ENCODE measurements around the gene ABO.
A peak's percentile ranks its signal among the peaks of the same experiment; 100 is the strongest.
"Not testable (repeated sequence)": the region's sequence is repeated elsewhere in the genome, so short reads cannot be mapped to it uniquely, and the experiment has no call there.

Gene ABO

DNA sequence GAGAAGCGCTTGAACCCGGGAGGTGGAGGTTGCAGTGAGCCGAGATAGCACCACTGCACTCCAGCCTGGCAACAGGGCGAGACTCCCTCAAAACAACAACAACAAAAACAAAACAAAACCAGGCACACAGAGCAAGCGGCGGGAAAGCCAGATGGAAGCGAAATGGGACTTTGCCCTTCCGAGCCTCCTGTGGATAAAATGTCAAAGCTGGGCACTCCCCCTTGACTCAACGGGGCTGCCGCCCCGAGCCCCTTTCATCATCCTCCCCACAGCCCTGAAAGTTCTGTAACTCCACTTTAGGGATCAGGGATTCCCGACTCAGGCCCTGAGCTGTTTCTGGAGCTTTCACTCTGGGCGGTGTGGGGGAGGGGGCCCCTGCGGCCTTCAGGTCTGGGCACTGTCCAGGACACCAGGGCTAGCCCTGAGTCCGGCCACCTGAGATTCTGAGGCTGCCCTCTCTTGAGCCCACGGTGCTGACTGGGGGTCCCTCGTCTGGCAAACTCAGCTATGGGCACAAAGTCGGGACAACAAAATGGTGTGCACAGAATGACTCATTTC lies 35.4 kb downstream of the ABO start:
- no peak for DNase-seq

DNA sequence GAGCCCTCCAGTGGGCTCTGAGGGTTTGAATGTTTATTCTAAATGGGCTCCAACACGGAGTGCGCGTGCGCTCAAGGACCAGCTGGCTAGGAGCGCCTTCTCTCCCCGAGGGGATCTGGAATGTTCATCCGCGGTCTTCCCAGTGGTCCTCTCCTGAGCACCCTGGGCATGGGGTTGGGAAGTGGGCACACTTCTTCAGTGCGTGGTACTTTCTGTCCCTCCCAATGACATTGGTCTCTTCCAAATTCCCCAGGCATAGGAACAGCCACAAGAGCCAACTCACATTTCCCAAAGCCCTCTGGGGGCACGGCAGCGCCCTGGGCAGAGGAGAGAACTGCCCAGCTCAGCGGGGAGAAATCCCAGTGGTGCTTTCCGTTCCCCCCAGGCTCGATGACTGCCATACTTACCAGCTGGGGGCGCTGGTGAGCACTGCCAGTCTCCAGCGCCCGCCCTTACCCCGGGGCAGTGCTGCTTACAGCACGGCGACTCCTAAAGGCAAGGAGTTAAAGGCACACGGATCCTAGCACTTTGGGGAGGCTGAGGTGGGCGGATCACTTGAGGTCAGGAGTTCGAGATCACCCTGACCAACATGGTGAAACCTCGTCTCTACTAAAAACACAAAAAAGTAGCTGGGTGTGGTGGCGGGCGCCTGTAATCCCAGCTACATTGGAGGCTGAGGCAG lies 36.0 kb downstream of the ABO start:
- no peak for DNase-seq

DNA sequence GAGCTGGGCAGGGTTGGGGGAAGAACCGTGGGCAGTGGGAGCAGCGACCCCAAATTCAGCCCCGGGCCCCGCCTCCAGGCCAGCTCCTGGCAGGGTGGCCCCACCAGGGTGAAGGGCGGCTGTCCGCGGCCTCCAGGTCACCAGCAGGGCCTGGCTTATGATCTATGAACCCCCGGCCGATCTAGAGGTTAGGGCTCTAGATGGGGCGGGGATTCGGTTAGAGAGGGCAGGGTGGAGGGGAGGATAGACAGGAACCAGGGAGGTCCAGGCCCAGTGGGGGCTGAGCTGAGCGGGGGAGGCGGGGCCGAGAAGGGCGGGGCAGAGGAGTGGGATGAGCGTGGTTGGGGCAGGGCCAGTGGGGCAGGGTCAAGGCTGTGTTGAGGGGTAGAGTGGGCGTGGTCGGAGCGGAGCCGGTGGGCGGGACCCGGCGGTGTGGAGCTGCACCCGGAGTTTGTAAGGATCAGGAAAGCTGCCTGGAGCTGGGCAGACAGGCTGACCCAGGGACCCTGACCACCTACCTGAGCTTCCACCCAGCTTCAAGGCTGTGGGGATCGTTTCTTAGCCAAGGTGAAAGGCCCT lies 36.6 kb downstream of the ABO start:
- no peak for DNase-seq

DNA sequence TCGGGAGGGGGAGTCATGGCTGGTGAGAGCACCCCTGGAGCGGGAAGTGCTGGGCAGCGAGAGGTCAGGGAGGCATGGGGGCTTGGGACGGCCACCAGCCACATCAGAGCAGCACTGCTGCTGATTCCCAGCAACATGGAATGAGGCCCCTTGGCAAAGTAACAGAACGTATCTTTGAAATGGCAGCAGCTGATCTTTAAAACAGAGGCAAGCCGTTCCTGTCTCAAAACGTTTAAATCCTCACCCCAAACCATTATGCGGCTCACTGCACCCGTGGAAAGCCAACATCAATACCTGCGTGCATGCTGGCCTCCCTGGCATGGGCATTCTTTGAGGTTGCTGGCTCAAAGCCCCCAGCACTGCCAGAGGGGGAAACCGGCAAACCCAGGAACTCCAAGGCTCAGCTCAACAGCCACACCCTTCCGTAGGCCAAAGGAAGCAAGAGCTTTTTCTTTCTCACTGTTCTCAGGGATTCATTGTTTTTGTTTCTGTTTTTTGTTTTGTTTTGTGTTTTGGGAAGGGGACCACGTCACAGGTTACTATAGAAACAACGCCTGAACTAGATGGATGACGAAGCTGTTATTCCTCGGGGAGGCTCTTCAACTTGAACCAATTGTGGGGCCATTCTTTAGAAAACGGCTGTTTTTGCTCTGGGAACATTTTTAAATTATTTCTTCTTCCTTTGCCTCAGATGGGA lies 37.8 kb downstream of the ABO start:
- peak; percentile 73 for DNase-seq

DNA sequence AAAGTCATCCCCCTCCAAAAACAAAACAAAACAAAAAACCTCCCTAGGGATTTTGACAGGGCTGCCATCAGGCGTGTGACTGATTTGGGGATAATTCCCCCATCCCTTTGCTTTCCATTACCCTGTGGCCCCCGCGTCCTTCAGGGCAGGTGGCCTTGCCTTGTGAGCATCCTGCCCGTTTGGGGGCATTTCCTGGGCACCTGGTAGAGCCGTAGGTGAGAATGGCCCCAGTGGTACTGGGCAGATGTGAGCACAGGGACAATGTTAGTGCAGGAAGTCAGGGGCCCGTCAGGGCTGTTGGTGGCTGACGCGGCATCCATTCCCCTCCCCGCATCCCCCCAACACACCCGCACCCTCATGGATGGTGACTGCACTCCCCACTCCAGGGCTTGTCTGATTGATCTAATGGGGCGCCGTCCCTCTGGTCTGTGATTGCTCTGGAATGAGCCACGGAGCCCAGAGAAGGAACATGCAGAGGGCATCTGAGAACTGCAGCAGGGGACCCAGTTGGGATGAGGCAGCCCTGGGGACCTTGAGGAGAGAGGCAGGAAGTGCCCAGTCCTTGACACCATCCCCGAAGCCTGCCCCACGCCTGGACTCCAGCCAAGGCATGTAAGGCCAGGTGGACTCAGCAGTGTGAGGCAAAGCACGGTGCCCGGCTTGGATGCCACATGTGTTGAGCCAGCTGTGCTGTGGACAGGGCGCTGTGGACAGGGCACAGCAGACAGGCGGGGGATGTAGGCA lies 38.5 kb downstream of the ABO start:
- DNase-seq = peak; percentile 20

DNA sequence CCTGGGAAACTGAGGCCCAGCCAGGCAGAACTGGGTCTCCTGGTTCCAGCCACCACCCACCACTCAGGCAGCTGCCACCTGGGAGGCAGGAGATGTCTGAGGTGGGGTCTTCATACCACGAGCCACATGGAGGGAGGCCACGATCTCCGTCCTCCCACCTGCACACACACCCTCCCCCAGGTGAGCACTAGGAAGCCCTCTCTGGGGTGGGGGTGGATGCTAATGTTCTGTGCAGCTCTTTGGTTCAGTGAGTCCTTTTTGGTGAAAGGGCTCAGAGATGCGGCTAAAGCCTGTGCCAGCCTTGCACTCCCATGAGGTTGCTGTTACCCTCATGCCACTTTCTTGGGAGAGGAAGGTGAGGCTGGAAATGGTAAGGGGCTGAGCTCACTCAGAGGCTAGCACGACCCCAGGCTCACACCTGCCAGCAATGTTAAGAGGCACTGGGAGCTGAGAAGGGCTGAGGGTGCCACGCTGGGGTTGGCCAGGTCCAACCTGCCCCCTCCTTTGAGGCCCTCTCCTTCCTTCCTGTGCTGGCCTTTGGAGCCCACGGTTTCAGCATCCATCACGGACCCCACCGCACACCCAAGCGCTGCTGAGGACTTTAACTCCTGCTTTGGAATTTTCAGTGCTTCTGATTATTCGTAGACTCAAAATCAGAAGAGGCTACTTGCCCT lies 39.3 kb downstream of the ABO start:
- DNase-seq = no peak

DNA sequence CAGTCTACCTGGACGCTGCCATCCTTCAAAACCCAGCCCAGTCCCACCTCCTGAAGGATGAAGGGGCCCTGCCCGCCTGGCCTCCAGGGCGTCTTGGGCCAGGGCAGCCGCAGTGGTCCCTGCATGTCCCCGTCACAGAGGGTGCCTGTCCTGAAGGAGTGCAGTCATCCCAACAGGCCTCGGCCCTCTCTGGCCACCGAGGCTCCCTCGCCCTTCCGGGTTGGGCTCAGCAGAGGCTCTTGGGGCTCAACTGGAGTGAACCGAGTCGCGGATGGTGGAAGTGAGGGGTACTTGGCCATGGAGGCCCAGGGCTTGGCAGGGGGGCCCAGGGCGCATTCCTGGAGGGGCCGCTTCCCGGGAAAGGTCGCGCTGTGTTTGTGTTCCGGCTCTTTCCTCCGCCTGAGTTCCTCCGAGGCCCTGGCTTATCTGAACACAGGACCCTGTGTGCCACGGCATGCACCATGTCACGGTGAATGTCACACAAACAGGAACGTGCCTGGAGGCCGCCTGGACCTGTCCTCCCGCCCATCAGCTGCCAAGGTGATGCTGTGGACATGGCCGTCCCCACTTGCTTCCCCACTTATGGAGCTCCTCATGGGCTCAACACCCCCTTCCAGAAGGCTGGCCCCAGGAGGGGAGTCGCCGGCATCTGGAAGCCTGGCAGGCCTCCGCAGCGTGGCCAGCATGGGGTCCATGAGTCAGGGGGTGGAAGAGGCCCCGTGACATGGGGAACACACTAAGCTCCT lies 40.3 kb downstream of the ABO start:
- DNase-seq = no peak

DNA sequence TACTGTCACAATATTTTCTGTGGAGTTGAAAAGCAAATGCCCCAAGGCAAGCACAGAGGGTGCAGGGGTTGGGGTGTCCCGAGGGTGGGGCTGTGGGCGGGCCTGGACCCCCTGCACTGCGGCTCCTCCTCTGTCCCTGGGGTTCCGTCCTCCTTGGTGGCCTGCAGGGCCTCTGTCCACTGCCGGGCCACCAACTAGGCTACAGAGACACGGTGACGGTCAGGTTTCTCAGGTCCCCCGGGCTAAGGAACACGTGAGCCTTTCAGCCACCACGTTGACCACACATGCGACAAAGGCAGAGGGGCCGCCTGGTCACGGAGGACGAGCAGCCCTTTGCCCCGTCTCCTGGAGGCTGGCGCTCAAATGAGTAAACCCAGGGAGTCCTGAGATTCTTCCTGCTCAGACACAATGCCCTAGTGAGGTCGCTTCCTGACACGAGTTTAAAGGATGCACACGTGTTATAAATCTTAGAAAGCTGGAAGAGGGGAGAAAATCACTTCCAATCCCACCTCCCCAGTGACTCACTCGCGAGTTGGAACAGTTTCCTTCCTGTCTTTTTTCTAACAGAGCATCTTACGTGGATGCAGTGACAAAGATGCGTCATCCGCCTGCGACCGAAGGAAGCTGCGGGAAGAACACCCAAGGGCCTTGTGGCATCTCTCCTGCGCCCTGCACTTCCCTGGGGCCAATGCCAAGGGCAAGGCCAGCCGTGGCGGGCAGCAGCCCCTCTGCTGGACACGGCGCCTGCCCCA lies 41.1 kb downstream of the ABO start:
- DNase-seq = no peak

DNA sequence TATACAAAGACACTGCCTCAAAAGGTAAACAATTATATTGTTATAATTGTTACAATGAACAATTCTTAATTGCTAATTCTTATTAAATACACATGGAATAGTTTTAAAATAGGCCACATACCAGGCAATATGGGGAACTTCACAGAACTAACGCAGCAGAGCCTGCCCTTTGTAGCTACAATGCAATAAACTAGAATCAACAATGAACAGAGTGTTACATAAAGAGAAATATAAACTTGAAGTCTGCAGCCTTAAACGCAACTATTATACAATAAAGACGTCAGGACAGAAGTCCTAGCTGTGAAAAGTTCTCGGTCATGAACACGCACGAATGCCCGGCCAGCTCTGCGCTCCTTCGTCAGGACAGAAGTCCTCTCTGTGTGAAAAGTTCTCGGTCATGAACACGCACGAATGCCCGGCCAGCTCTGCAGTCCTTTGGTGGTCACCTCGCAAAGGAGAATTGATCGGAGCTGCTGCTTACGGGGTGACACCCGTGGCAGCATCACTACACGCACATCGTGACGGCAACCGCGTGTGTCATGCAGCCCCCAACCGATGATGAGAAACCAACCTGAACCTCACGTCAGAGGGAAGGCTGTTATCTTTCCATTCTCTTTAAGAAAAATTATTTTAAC lies 43.0 kb downstream of the ABO start:
- not testable (repeated sequence) for DNase-seq

DNA sequence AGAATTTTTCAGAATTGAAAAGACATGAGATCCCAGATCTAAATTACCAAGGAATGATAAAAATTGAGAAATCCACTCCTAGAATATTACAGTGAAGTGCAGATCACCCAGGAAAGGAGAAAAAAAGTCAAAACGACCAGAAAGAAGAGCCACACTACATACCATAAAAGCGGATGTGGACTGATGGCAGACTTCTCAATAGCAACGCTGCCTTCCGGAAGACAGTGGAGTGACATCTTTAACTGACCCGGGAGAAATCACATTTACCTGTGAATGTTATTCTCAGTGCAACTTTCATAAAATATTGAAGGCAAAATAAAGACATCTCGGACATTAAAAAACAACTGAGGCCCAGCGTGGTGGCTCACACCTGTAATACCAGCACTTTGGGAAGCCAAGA lies 44.5 kb downstream of the ABO start:
- not testable (repeated sequence) for DNase-seq

DNA sequence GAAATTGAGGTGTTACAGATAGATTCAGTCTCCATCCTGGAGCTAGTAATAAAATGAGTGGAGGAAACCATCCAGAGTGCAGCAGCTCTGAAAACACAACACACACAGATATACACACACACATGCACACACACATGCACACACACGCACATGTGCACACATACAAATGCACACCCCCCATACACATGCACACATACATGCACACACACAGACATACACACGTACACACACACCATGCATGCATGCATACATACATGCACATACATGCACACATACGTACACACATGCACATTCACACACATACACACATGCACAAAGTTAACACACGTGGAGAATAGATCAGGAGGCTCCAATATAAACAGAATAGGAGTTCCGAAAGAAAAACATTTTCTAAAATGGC lies 44.9 kb downstream of the ABO start:
- no peak for DNase-seq

DNA sequence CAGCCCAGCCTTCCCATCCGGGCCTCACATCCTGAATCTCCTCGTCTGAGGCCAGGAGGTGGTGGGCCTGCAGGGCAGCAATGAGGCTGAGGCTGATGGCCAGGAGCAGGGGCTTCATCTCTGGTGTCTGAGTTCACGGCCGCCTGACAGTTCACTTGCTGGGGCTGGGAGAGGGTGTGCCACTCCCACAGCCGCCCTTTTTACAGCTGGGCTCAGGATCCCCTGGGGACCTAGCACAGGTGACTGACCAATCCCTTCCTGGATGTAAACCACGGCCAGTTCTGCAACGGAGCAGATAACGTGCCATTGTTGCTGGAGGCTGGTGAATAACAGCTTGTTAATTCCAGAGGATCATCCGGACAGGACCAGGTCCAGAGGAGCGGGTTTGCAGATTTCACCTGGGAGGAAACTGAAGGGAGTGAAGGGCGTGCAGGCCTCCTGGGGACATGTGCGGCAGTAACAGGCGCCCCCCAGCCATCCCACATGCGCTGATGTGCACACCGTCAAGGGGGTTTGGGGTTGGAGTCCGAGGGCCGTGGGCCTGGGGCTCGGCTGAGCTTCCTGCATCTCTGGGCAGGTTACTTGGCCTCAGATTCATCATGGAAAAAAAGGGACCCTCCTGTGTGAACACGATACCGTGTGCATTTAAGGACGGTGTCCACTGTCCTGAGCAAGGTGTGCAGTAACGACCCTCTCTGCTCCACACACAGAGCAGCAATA lies 46.4 kb downstream of the ABO start:
- not testable (repeated sequence) for DNase-seq

DNA sequence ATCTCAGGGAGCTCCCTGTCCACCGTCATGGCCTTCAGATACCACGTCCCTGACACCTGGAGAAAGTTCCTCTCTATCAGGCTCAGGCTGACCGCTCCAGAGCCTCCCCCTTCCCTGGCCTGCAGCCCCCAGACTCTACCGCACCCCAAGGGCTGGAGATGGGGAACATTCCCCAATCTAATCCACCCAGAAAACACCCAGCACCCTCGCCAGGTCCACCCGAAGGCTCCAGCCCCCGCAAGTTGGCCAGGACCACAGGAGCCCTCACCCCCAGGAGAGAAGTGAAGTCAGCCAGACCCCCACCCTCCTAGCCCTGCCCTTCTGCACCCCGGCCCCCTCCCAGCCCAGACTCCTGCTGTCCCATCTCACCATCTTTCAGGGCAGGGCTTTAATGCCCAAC lies 47.0 kb downstream of the ABO start:
- DNase-seq = not testable (repeated sequence)

DNA sequence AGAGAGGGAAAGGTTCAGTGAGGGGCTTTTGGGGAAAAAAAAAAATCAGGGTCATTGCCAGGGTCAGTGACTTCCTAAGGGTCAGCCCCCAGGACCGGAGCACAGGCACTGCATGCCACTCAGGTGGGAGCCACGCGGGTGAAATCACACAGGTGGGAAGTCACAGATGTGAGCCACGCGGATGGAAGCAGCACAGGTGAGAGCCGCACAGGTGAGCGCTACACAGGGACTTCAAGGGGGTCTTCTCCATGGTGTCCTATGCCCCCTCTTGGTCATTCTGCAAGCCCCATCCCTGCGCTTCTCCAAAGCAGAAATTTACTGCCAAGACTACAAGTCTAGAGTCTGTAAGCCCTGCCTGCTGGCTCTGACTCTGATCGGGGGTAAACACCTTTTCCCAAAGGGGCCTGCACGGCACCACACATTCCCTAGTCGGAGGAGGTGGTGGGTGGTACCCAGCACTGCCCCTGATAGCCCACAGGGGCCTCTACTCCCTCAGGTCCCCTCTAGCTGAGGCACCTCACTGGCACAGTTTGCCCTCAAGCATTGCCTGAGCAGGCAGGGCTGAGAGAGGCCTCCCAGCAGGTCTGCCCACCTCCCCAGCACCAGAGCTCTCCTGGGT lies 47.6 kb downstream of the ABO start:
- DNase-seq = no peak

DNA sequence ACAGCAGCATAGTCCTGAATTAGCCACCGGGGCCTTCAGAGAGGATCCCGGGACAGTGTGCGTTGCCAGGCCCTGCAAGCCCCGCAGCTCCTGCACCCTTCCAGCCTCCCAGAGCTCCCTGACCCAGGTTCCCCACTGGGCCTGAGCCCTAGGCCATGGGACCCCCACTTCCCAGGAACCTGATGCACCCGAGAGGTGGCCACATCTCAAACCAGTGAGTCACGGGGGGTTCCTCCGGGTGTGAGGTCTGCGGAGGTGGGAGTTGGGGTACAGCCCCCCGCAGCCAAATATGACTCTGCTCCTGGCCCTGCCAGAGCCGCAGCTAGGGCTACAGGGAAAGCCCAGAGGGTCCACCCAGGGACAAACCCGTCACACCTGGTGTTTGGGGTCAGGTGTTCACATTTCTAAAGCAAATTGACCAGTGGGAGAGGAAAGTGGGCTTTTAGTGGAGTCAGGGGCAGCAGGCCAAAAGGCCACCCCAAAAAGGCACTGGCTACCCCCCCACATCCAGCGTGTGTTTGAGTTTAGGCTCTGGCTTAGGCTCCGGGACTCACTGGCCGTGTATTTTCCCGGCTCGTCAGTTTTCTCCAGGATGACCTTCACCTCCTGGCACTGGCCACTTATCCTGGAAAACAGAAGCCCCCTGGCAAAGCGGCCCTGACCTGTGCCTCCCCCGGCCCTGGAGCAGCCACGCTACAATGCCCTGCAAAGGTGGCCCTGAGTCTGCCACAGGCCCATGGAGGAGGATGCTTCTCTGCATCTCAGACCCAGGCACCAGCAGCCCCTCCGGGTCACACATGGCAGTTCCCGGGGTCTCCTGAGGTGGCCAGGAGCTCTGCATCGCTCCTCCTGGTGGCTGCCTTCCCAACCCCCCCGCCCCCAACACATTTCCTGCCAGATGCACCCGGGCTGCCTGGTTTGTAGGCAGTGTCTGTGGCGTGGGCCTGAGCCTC lies 48.5 kb downstream of the ABO start:
- DNase-seq = no peak

DNA sequence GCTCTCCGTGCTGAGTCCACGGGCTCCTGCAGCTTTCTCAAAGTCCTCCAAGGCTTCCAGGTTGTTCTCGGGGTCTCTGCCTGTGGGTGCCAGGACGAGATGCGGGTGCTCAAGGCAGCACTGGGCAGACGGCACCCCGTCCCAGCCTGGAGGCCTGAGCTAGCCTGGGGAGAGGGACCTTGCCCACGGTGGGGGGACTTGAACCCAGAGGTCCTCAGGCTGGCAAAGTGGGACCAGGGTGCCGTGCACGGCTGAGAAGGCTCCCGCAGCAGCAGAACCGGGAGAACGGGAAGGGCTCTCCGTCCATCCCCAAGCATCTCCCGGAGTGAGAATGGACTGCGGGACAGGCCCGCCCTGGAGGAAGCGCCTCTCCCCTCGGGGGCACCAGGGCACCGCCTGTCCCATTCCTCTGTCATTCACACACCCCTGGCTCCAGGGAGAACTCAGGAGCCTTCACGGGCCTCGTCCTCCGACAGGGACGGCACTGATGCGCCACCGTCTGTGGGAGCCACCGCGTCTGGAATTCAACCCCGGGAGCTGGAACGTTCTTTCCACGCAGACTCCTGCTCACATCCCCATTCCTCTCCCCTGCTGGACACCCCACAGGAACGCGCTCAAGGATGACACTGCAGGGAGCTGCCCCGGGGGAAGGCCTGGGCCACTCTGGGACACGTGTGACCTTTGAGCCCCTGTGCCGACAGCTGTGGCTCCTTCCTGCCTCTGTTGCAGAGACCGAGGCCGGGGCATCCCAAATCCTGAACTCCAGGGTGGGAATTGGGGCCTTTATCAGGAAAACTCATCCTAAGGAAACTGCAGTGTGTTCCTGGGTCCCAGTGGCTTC lies 49.6 kb downstream of the ABO start:
- no peak for DNase-seq

DNA sequence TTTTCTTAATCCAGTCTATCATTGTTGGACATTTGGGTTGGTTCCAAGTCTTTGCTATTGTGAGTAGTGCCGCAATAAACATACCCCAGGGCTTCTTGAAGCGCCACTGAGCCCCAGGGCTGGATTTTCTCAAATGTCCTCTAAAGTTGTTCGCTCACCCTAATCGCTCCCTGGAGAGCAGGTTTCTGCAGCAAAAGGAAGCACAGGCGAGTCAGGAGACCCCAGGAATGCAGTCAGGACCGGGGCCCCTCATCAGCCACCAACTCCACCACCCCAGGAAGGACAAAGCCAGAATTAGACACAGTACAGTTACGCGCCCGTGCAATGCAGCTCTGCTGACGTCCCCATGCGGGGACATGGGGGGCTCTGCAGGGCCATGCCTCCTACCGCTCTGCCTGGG lies 50.2 kb downstream of the ABO start:
- DNase-seq = no peak
